ENCODE data around the gene CROT.

DNA sequence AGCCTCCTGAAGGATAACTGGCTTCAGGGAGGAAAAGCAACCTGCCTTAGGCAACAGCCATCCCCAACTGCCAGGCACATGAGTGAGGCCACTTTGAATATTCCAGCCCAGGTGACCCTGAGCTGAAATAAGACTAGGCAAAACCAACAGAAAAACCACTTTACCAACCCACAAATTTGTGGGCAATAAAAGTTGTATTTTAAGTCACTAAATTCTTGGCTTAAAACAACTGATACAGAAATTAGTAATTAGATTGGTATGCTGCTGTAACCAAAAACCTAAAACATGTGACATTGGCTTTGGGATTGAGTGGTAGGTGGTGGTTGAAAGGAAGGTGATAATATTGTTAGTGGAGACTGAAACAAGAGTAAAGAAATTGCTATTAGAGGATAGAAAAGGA, 90.1 kb downstream of the CROT start:
- TF ChIP-seq, protein P1, sequence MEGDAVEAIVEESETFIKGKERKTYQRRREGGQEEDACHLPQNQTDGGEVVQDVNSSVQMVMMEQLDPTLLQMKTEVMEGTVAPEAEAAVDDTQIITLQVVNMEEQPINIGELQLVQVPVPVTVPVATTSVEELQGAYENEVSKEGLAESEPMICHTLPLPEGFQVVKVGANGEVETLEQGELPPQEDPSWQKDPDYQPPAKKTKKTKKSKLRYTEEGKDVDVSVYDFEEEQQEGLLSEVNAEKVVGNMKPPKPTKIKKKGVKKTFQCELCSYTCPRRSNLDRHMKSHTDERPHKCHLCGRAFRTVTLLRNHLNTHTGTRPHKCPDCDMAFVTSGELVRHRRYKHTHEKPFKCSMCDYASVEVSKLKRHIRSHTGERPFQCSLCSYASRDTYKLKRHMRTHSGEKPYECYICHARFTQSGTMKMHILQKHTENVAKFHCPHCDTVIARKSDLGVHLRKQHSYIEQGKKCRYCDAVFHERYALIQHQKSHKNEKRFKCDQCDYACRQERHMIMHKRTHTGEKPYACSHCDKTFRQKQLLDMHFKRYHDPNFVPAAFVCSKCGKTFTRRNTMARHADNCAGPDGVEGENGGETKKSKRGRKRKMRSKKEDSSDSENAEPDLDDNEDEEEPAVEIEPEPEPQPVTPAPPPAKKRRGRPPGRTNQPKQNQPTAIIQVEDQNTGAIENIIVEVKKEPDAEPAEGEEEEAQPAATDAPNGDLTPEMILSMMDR (conservative IDR thresholded peaks at IDR 0.05) = no peak
- no peak for TF ChIP-seq ZFX (IDR thresholded peaks at IDR 0.05)

Data from C4-2B (cell line).